ENCODE measurements around the gene TBX2. TPM values are rescaled to one million over a fixed set of nuclear protein-coding genes. Genes with fewer than 3 reads are reported as not detected.
A peak's percentile ranks its signal among the peaks of the same experiment; 100 is the strongest.

The TBX2 gene
- total RNA-seq, 1 experiment from 2014 or later: not detected

GRCh38 chr17:61385577-61386236 is 13.9 kb upstream of the TBX2 start:
- Histone ChIP-seq H2AK5ac (ENCODE audit: insufficient read length, low read length) (no peak overlapping the region), H3K23me2 (ENCODE audit: insufficient read length, low read depth, low read length, poor library complexity, severe bottlenecking) (no peaks in the 10 kb centered on the region), H4K91ac (ENCODE audit: insufficient read length, low read depth, low read length) (no peak overlapping the region), H2BK12ac (ENCODE audit: insufficient read length, low read depth, low read length) (no peak overlapping the region), H3K14ac (ENCODE audit: insufficient read depth, low read length) (no peak overlapping the region), H3T11ph (ENCODE audit: low read length) (no peak overlapping the region), H2AFZ (ENCODE audit: low read length) (no peak overlapping the region), H2BK15ac (ENCODE audit: low read depth, low read length) (no peak overlapping the region), H2BK20ac (ENCODE audit: low read depth, low read length, poor library complexity, severe bottlenecking) (no peak overlapping the region), H3K27ac (ENCODE audit: insufficient read length, low read depth, low read length) (no peak overlapping the region), H3K4me1 (ENCODE audit: insufficient read depth, low read length) (no peaks in the 10 kb centered on the region), H3K23ac (ENCODE audit: insufficient read length, low read depth, low read length) (no peak overlapping the region), H3K79me2 (ENCODE audit: insufficient read depth, low read length) (no peaks in the 10 kb centered on the region), H2BK5ac (ENCODE audit: insufficient read length, low read length) (no peak overlapping the region), H3K18ac (ENCODE audit: insufficient read length, low read depth, low read length) (no peak overlapping the region), H3K9ac (ENCODE audit: extremely low read depth, insufficient read length, low read length) (no peak overlapping the region), H3K56ac (ENCODE audit: insufficient read length, low read depth, low read length) (no peak overlapping the region), H3K9me3 (ENCODE audit: control insufficient read depth, low read depth, low read length) (no peaks in the 10 kb centered on the region), H3K4me2 (ENCODE audit: insufficient read depth, insufficient read length, low read length) (no peak overlapping the region), H4K20me1 (ENCODE audit: control insufficient read depth, insufficient read depth, insufficient read length) (no peaks in the 10 kb centered on the region), H2BK120ac (ENCODE audit: low read depth, low read length, poor library complexity, severe bottlenecking) (no peak overlapping the region), H4K5ac (ENCODE audit: insufficient read length, low read depth, low read length) (no peak overlapping the region), H3K79me1 (ENCODE audit: insufficient read depth, low read depth, low read length, poor library complexity, severe bottlenecking) (no peaks in the 10 kb centered on the region), H3K4ac (ENCODE audit: low read depth, low read length) (no peak overlapping the region), H4K8ac (replicated peaks; ENCODE audit: insufficient read length, low read depth, low read length) (no peak overlapping the region), H3K27me3 (ENCODE audit: insufficient read depth, low read length) (no peaks in the 10 kb centered on the region)
- Mint-ChIP-seq H3K4me3 (no peak overlapping the region), H3K27me3 (ENCODE audit: low read depth) (peaks cover 10% of the 10 kb centered on the region), H3K27ac (peak overlapping the region in 1 of 3 experiments; percentile 61; a peak in 1 of 7 replicates), H3K36me3 (ENCODE audit: insufficient read depth in 1 of 3, low read depth in 3 of 3) (no peaks in the 10 kb centered on the region), H3K9me3 (no peaks in the 10 kb centered on the region), H3K4me1 (peaks cover 14 to 27% of the 10 kb centered on the region in 2 experiments)
- WGBS (ENCODE audit: extremely low coverage, insufficient read length, low lambda C conversion rate): no CpG with 5 or more reads among the region's 15 CpGs
- TF ChIP-seq CTCF (conservative IDR thresholded peaks at IDR 0.05): no peak
- DNase-seq: no peak

Data from H9 (cell line).